Breast epithelium (tissue), 4 donors: ENCODE data around the gene CITED2. TPM values are rescaled to one million over a fixed set of nuclear protein-coding genes. Genes with fewer than 3 reads are reported as not detected.

Source experiments
- DNase-seq, 2 donors: peaks; one replicate each; pipeline ENCODE4 v3.0.0-alpha.2; 2019; ENCODE audit warnings: low spot score in 2 of 2
- H3K27ac ChIP-seq, 2 donors: fragments of 200-600 bp; sonication (generic) in 1 of 2; one replicate each; pipeline ENCODE4 v1.5.1; 2016 to 2019; ENCODE audit warnings: mild to moderate bottlenecking in 1 of 2
- H3K27me3 ChIP-seq, 2 donors: fragments of 200-600 bp; sonication (generic) in 1 of 2; one replicate each; pipeline versions ENCODE4 v1.5.1 to v1.6.0; 2017 to 2019; ENCODE audit warnings: control low read depth in 1 of 2, mild to moderate bottlenecking in 1 of 2
- H3K36me3 ChIP-seq: fragments of 200-600 bp; one replicate; pipeline ENCODE4 v1.5.1; 2019
- H3K4me1 ChIP-seq, 2 donors: fragments of 200-600 bp; sonication (generic); one replicate each; pipeline ENCODE4 v1.5.1; 2016 to 2019; ENCODE audit warnings: control low read depth in 1 of 2
- H3K4me3 ChIP-seq, 3 donors: fragments of 200-600 bp; sonication (generic); 1 replicate in 2 of 3; 2 replicates in 1 of 3; pipeline ENCODE4 v1.5.1; 2016 to 2019; ENCODE audit warnings: mild to moderate bottlenecking in 3 of 3, moderate library complexity in 2 of 3
- H3K9me3 ChIP-seq, 2 donors: fragments of 200-600 bp; sonication (generic) in 1 of 2; one replicate each; pipeline ENCODE4 v1.5.1; 2016 to 2019; ENCODE audit warnings: control low read depth in 1 of 2
- POLR2A ChIP-seq: fragments of 450-650 bp; IDR thresholded peaks from one replicate; pipeline ENCODE4 v1.6.1; 2016; ENCODE audit warnings: antibody characterized with exemption, mild to moderate bottlenecking, moderate library complexity
- POLR2AphosphoS5 ChIP-seq, 3 donors: sonication (generic); formaldehyde crosslinking; IDR thresholded peaks; one replicate each; pipeline ENCODE4 v1.6.1; 2017; ENCODE audit warnings: antibody characterized with exemption in 3 of 3
- intact Hi-C: fragments of 100-400 bp; cut with DNase I; formaldehyde crosslinking; loops from one replicate; pipeline ENCODE4 v1.15.1; 2023; ENCODE audit warnings: low total_unique reads
- total RNA-seq, 3 donors: library from RNA; depleted of rRNA; stranded (reverse); fragments of >200 nt; gene quantifications; one replicate each; pipeline ENCODE4 v1.1.0, GENCODE V29; 2016
- TF ChIP-seq, protein P1 (sequence below), 3 donors: fragments of 450-650 bp; IDR thresholded peaks; one replicate each; pipeline ENCODE4 v1.5.1; 2016 to 2017; ENCODE audit warnings: antibody characterized with exemption in 3 of 3, mild to moderate bottlenecking in 3 of 3, moderate library complexity in 3 of 3

CITED2 gene
- total RNA-seq, 3 donors from 2014 or later, result 211 to 342 (median 300) TPM

DNA sequence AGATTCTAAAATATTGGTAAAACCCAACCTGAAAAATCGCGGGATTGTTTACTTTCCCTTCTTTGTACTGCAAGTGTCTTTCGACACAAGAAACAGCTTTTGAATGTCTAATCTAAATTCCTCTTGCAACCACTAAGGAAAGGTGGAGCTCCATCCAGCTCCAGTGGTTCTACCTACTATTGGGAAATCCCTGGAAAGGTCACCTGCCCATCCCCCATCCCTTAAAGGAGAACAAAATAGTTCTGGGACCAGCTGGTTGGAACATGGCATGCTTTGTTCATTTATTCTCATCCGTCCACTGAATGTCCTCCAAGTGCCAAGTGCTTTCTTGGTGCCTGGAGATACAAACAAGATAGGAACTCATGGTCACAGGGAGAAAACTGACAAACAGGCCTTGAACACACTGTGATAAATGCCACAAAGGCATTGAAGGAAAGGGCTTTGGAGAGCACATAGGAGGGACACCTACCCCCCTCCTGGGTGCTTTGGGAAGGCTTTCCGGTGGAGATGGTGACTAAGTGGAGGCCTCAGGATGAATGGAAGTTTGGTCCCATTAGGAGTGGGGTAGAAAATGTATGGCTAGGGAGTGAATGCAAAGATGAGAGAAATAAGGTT, 2.3 kb upstream of the CITED2 start:
- Histone ChIP-seq H3K27ac (peak overlapping the region; percentile 96 to 97), H3K36me3 (no peaks in the 10 kb centered on the region), H3K4me1 (no peaks in the 10 kb centered on the region), H3K27me3 (no peaks in the 10 kb centered on the region), H3K4me3 (peak overlapping the region; percentile 93 to 95 (median 93)), H3K9me3 (no peaks in the 10 kb centered on the region)
- intact Hi-C loops, result loop anchor here (10.0 kb wide), 1 partner anchor 1098 kb away; no protein-coding TSS in a partner anchor
- TF ChIP-seq POLR2AphosphoS5 (IDR thresholded peaks at IDR 0.05), result peak in 2 of 3 donors; percentile 86 to 95
- TF ChIP-seq, protein P1, sequence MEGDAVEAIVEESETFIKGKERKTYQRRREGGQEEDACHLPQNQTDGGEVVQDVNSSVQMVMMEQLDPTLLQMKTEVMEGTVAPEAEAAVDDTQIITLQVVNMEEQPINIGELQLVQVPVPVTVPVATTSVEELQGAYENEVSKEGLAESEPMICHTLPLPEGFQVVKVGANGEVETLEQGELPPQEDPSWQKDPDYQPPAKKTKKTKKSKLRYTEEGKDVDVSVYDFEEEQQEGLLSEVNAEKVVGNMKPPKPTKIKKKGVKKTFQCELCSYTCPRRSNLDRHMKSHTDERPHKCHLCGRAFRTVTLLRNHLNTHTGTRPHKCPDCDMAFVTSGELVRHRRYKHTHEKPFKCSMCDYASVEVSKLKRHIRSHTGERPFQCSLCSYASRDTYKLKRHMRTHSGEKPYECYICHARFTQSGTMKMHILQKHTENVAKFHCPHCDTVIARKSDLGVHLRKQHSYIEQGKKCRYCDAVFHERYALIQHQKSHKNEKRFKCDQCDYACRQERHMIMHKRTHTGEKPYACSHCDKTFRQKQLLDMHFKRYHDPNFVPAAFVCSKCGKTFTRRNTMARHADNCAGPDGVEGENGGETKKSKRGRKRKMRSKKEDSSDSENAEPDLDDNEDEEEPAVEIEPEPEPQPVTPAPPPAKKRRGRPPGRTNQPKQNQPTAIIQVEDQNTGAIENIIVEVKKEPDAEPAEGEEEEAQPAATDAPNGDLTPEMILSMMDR (IDR thresholded peaks at IDR 0.05), result peak; percentile 45 to 68 (median 58)
- TF ChIP-seq POLR2A, result no peak
- DNase-seq, result peak; percentile 81 to 91

DNA sequence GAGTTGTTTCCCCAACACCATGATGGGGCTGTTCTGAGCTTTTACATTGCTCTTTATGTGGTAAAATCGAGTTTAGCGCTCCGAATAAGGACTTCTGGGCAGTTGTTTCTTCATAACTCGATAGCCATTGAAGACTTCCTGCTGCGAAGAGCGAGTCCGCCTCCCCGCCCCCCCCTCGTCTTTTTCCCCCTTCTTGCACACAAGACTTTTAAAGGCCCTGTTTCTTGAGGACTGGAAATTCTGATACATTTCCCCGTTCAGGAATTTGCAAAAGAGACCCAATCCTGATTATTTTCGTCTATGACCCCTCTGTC, 1.5 kb upstream of the CITED2 start:
- no peak for DNase-seq
- Histone ChIP-seq H3K9me3 (no peaks in the 10 kb centered on the region), H3K4me3 (peak overlapping the region; percentile 93 to 95 (median 93)), H3K36me3 (no peaks in the 10 kb centered on the region), H3K27me3 (no peaks in the 10 kb centered on the region), H3K4me1 (no peaks in the 10 kb centered on the region), H3K27ac (peak overlapping the region; percentile 96 to 97)
- intact Hi-C loops, result loop anchor here (10.0 kb wide), 1 partner anchor 1099 kb away; no protein-coding TSS in a partner anchor
- TF ChIP-seq POLR2A (no peak), POLR2AphosphoS5 (IDR thresholded peaks at IDR 0.05) (no peak)
- TF ChIP-seq, protein P1 (IDR thresholded peaks at IDR 0.05), result no peak

DNA sequence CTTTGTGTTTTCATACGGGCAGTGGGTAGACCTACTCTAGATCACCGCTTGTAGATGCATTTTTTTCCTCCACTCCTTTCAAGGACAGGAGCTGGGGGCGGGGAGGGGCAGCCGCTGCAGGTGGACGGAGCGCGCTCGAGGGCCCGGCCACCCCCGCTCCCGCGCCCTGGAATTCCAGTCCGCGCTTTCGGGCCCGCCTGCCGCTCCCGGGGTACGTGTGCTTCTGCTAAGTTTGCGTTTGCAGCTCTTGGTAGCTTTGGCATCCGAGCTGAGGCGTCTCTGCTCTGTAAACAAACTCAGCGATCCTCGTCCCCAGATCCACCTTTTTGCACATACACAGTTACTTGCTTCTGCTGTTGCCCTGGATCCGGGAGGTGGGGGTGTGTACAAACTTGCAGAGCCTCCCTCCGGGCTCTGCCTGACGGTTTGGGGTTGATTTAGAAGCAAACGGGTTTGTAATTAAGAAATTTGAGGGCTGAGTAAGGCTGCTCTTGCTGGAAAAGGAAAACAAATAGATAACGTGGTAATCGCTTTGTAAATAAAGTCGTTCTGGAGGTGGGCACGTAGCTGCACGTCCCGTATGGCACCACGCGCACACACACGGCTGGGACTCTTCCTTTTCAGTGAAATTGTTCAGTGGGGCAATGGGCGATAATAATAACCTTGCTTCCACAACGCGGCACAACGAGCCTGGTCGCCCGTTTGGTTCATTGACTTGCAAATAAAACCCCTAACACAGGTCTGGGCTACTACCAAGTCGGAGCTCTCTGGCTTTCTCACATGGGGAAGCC, 973 bp upstream of the CITED2 start:
- intact Hi-C loops, result loop anchor here (10.0 kb wide), 1 partner anchor 1099 kb away; no protein-coding TSS in a partner anchor
- no peaks in the 10 kb centered on the region for H3K9me3 ChIP-seq
- H3K4me3 ChIP-seq, result peak overlapping the region; percentile 93 to 95 (median 93)
- H3K36me3 ChIP-seq, result no peaks in the 10 kb centered on the region
- H3K4me1 ChIP-seq, result no peaks in the 10 kb centered on the region
- H3K27me3 ChIP-seq, result no peaks in the 10 kb centered on the region
- DNase-seq, result peak; percentile 90 to 94
- TF ChIP-seq POLR2A, result peak; percentile 57
- TF ChIP-seq, protein P1 (IDR thresholded peaks at IDR 0.05), result no peak
- TF ChIP-seq POLR2AphosphoS5 (IDR thresholded peaks at IDR 0.05), result peak; percentile 69 to 93 (median 76)
- H3K27ac ChIP-seq, result peak overlapping the region; percentile 96 to 97

DNA sequence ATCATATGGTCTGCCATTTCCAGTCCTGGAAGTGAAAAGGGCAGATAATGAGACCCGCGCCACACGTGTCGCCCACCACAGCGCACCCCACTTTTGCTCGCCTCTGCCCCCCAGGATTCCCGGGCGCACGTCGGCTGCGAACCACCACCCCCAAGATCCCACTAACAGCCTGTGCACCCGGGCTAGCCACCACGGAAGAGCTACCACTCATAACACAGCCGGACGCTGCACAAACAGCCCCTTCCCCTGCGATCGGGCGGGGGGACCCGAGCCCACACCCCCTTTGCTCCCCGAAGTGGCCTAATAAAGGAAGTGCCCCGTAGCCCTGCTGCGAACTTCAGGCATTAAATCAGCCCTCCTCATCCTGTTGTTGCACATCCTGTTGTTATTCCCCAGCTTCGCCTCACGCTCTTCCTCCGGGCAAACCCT, 506 bp downstream of the CITED2 start:
- no peak for DNase-seq
- H3K4me3 ChIP-seq, result peak overlapping the region; percentile 93 to 95 (median 93)
- TF ChIP-seq POLR2AphosphoS5 (IDR thresholded peaks at IDR 0.05), result no peak
- no peaks in the 10 kb centered on the region for H3K27me3 ChIP-seq
- H3K9me3 ChIP-seq, result no peaks in the 10 kb centered on the region
- peaks cover 5% of the 10 kb centered on the region in 2 donors for H3K4me1 ChIP-seq
- intact Hi-C loops, result loop anchor here (10.0 kb wide), 1 partner anchor 1101 kb away; no protein-coding TSS in a partner anchor
- H3K27ac ChIP-seq, result peak overlapping the region; percentile 96 to 97
- no peaks in the 10 kb centered on the region for H3K36me3 ChIP-seq

DNA sequence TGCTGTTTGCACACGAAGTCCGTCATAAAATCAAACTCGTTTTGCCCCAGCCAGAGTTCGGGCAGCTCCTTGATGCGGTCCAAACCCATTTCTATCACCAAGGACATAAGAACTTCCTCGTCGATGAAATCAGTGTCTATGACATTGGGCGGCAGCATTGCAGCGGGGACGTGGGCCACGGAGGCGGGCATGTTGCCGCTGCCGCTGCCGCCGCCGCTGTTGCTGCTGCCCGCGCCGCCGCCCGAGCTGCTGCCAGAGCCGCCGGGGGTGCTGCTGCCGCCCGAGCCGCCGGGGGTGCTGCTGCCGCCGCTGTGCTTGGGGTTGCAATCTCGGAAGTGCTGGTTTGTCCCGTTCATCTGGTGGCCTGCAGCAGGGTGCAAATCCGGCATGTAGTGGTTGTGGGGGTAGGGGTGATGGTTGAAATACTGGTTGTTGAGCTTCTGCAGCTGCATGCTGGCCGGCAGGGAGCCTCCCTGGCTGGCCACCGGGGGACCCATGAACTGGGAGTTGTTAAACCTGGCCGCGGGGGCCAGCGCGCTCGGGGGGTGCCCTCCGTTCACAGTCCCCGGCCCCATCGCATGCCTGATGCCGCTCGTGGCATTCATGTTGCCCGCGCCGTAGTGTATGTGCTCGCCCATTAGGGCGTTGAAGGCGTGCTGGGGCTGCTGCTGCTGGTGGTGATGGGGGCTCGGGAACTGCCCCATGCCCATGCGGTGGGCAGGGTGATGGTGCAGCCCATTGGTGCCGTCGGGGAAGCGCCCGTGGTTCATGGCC, 1.1 kb downstream of the CITED2 start:
- Histone ChIP-seq H3K27me3 (no peaks in the 10 kb centered on the region), H3K4me1 (peaks cover 5 to 7% of the 10 kb centered on the region in 2 donors), H3K4me3 (peak overlapping the region; percentile 93 to 95 (median 93)), H3K9me3 (no peaks in the 10 kb centered on the region), H3K27ac (peak overlapping the region; percentile 96 to 97), H3K36me3 (no peaks in the 10 kb centered on the region)
- DNase-seq, result peak; percentile 39 to 66
- TF ChIP-seq POLR2A (no peak), POLR2AphosphoS5 (IDR thresholded peaks at IDR 0.05) (peak in 2 of 3 donors; percentile 38 to 41)
- TF ChIP-seq, protein P1 (IDR thresholded peaks at IDR 0.05), result peak in 1 of 3 donors; percentile 7
- intact Hi-C loops, result loop anchor here (10.0 kb wide), 1 partner anchor 1101 kb away; no protein-coding TSS in a partner anchor
